Spleen (tissue), 7 donors: Measurements from ENCODE around the gene CDK5R1.

Source experiments
- CTCF ChIP-seq, 11 experiments: fragments of 200-600 bp in 7 of 11; fragments of 450-650 bp in 4 of 11; sonication (generic) in 4 of 11; IDR thresholded peaks in 8 of 11; conservative IDR thresholded peaks in 3 of 11; 1 replicate in 7 of 11; 2 replicates in 4 of 11; pipeline versions ENCODE4 v1.4.0 to v1.8.0; 2016 to 2021; ENCODE audit warnings: antibody characterized with exemption in 11 of 11, inconsistent platforms in 4 of 11, mild to moderate bottlenecking in 1 of 11
- POLR2A ChIP-seq, 3 donors: fragments of 450-650 bp; IDR thresholded peaks; one replicate each; pipeline ENCODE4 v1.5.1; 2017; ENCODE audit warnings: antibody characterized with exemption in 3 of 3, mild to moderate bottlenecking in 1 of 3
- donor health status: DM: no; HTN: no; CAD: no; lungs with moderate emphysema.
- donor health status: DM: no; HTN: no; CAD: no.
- donor health status: DM: no; HTN: no; CAD: no.

GRCh38 chr17:32470405-32471167 is 16.2 kb upstream of the CDK5R1 start:
- TF ChIP-seq CTCF (IDR thresholded peaks at IDR 0.05 in 8 of 11, conservative IDR thresholded peaks at IDR 0.05 in 3 of 11) (no peak), POLR2A (IDR thresholded peaks at IDR 0.05) (no peak)
